Uterus (tissue), 2 donors: Measurements from ENCODE around the gene KCNMA1.

Experiments
- CTCF ChIP-seq, 4 experiments: fragments of 200-600 bp in 2 of 4; fragments of 450-650 bp in 2 of 4; sonication (generic) in 2 of 4; IDR thresholded peaks; one replicate each; pipeline ENCODE4 v1.5.1; 2016 to 2019; ENCODE audit warnings: antibody characterized with exemption in 4 of 4, mild to moderate bottlenecking in 2 of 4, moderate library complexity in 1 of 4
- POLR2A ChIP-seq, 2 donors: fragments of 450-650 bp; IDR thresholded peaks; one replicate each; pipeline ENCODE4 v1.6.1; 2016; ENCODE audit warnings: antibody characterized with exemption in 2 of 2, mild to moderate bottlenecking in 1 of 2, moderate library complexity in 1 of 2

GRCh38 chr10:77082601-77083252, 554.9 kb downstream of the KCNMA1 start:
- no peak for TF ChIP-seq POLR2A (IDR thresholded peaks at IDR 0.05)
- TF ChIP-seq CTCF (IDR thresholded peaks at IDR 0.05): no peak
